Measurements from ENCODE around the gene MAN2C1. TPM values are rescaled to one million over a fixed set of nuclear protein-coding genes. Genes with fewer than 3 reads are reported as not detected.

Gene MAN2C1
- total and polyA plus RNA-seq, 9 of the 15 experiments (the other 6 are each of a cell fraction or from before 2014, with no cell fraction given): 2.0 to 141 (median 39.9) TPM

DNA sequence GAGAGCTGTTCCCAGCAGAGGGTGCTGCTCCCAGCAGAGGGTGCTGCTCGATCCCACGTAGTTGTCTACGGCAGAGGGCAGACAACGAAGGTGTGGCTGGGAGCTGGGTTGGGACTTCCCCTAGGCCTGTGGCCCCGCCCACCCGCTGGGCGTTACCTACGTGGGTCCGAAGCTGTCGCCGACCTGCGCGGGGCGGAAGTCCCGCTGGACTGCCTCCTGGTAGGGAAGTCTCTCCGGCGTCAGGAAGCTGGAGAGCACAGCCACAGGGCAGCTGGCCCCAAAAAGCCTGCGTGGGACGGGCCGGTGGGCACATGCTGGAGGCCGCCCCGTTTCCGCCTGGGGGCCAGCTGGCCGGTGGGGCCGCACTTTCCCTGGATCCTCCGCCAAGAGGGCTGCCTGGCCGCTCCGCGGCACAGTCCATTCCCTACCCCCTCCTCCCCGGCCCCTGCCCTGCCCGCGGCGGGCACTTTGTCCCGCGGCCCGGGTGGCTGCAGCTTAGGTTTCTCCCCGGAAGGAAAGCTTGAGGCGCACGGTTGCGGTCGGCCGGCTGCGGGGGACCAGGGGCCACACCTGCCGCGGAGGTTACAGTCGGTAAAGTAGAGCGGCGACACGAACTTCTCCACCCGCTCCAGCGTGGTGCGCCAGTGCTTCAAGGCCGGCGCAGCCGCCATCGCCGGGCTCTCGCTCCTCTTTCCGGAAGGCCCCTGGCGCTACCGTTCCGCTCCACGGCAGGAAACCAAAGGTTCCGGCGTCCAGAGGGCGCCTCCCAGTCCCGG is at the start of gene MAN2C1 (continued):
- peak; percentile 36; the same call in 1 of the 2 replicates for TF ChIP-seq JUN (IDR thresholded peaks at IDR 0.05; ENCODE audit: borderline replicate concordance, low read depth, low read length)
- peak; percentile 68; the same call in 1 of the 2 replicates for TF ChIP-seq JUN (CRISPR knock-in tag; IDR thresholded peaks at IDR 0.05; ENCODE audit: borderline replicate concordance)
- no peak for TF ChIP-seq PHB2 (IDR thresholded peaks at IDR 0.05; ENCODE audit: low read depth)
- TF ChIP-seq ZNF239 (CRISPR knock-in tag; IDR thresholded peaks at IDR 0.05): no peak; the same call in 1 of the 2 replicates
- TF ChIP-seq BCOR (IDR thresholded peaks at IDR 0.05): 0 out of 2 replicates have a peak, but pooled peaks have one; percentile 19
- TF ChIP-seq, protein P1, sequence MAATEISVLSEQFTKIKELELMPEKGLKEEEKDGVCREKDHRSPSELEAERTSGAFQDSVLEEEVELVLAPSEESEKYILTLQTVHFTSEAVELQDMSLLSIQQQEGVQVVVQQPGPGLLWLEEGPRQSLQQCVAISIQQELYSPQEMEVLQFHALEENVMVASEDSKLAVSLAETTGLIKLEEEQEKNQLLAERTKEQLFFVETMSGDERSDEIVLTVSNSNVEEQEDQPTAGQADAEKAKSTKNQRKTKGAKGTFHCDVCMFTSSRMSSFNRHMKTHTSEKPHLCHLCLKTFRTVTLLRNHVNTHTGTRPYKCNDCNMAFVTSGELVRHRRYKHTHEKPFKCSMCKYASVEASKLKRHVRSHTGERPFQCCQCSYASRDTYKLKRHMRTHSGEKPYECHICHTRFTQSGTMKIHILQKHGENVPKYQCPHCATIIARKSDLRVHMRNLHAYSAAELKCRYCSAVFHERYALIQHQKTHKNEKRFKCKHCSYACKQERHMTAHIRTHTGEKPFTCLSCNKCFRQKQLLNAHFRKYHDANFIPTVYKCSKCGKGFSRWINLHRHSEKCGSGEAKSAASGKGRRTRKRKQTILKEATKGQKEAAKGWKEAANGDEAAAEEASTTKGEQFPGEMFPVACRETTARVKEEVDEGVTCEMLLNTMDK (IDR thresholded peaks at IDR 0.05; ENCODE audit: borderline replicate concordance, insufficient read depth, low read depth, low read length, poor library complexity, severe bottlenecking): peak; percentile 84
- TF ChIP-seq, protein P2, sequence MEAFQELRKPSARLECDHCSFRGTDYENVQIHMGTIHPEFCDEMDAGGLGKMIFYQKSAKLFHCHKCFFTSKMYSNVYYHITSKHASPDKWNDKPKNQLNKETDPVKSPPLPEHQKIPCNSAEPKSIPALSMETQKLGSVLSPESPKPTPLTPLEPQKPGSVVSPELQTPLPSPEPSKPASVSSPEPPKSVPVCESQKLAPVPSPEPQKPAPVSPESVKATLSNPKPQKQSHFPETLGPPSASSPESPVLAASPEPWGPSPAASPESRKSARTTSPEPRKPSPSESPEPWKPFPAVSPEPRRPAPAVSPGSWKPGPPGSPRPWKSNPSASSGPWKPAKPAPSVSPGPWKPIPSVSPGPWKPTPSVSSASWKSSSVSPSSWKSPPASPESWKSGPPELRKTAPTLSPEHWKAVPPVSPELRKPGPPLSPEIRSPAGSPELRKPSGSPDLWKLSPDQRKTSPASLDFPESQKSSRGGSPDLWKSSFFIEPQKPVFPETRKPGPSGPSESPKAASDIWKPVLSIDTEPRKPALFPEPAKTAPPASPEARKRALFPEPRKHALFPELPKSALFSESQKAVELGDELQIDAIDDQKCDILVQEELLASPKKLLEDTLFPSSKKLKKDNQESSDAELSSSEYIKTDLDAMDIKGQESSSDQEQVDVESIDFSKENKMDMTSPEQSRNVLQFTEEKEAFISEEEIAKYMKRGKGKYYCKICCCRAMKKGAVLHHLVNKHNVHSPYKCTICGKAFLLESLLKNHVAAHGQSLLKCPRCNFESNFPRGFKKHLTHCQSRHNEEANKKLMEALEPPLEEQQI (IDR thresholded peaks at IDR 0.05): no peak
- no peak for TF ChIP-seq MCM2 (IDR thresholded peaks at IDR 0.05; ENCODE audit: low read depth)
- peak in 1 of 2 experiments; percentile 99; a peak in 2 of 4 replicates for TF ChIP-seq TRIM24 (IDR thresholded peaks at IDR 0.05)
- peak in 1 of 2 experiments; percentile 62; a peak in 1 of 4 replicates for TF ChIP-seq CSDE1 (IDR thresholded peaks at IDR 0.05)
- no peak for TF ChIP-seq ZNF766 (CRISPR knock-in tag; conservative IDR thresholded peaks at IDR 0.05)
- TF ChIP-seq, protein P3, sequence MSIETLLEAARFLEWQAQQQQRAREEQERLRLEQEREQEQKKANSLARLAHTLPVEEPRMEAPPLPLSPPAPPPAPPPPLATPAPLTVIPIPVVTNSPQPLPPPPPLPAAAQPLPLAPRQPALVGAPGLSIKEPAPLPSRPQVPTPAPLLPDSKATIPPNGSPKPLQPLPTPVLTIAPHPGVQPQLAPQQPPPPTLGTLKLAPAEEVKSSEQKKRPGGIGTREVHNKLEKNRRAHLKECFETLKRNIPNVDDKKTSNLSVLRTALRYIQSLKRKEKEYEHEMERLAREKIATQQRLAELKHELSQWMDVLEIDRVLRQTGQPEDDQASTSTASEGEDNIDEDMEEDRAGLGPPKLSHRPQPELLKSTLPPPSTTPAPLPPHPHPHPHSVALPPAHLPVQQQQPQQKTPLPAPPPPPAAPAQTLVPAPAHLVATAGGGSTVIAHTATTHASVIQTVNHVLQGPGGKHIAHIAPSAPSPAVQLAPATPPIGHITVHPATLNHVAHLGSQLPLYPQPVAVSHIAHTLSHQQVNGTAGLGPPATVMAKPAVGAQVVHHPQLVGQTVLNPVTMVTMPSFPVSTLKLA (conservative IDR thresholded peaks at IDR 0.05): peak; percentile 72 to 84
- no peak for TF ChIP-seq ZNF79 (CRISPR knock-in tag; IDR thresholded peaks at IDR 0.05; ENCODE audit: low read depth)
- TF ChIP-seq, protein P4, sequence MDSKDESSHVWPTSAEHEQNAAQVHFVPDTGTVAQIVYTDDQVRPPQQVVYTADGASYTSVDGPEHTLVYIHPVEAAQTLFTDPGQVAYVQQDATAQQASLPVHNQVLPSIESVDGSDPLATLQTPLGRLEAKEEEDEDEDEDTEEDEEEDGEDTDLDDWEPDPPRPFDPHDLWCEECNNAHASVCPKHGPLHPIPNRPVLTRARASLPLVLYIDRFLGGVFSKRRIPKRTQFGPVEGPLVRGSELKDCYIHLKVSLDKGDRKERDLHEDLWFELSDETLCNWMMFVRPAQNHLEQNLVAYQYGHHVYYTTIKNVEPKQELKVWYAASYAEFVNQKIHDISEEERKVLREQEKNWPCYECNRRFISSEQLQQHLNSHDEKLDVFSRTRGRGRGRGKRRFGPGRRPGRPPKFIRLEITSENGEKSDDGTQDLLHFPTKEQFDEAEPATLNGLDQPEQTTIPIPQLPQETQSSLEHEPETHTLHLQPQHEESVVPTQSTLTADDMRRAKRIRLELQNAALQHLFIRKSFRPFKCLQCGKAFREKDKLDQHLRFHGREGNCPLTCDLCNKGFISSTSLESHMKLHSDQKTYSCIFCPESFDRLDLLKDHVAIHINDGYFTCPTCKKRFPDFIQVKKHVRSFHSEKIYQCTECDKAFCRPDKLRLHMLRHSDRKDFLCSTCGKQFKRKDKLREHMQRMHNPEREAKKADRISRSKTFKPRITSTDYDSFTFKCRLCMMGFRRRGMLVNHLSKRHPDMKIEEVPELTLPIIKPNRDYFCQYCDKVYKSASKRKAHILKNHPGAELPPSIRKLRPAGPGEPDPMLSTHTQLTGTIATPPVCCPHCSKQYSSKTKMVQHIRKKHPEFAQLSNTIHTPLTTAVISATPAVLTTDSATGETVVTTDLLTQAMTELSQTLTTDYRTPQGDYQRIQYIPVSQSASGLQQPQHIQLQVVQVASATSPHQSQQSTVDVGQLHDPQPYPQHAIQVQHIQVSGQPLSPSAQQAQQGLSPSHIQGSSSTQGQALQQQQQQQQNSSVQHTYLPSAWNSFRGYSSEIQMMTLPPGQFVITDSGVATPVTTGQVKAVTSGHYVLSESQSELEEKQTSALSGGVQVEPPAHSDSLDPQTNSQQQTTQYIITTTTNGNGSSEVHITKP (IDR thresholded peaks at IDR 0.05; ENCODE audit: partially characterized antibody): peak; percentile 78
- TF ChIP-seq STAT5B (CRISPR knock-in tag; IDR thresholded peaks at IDR 0.05): no peak
- peak; percentile 77; the same call in 1 of the 2 replicates for TF ChIP-seq ZBTB1 (CRISPR knock-in tag; IDR thresholded peaks at IDR 0.05; ENCODE audit: borderline replicate concordance, low read depth)
- 0 out of 2 replicates have a peak, but pooled peaks have one; percentile 61 for TF ChIP-seq ZNF12 (CRISPR knock-in tag; IDR thresholded peaks at IDR 0.05)
- no peak for TF ChIP-seq SRSF9 (IDR thresholded peaks at IDR 0.05; ENCODE audit: borderline replicate concordance, low read depth, low read length)
